NCI-H2107 (cell line): ENCODE measurements around the gene TSPYL4.
"Not testable (repeated sequence)": the region's sequence is repeated elsewhere in the genome, so short reads cannot be mapped to it uniquely, and the experiment has no call there.

Experiments
- DNase-seq: peaks from one replicate; lab custom pipeline; 2025; lab: John Stamatoyannopoulos, UW

Gene TSPYL4

DNA sequence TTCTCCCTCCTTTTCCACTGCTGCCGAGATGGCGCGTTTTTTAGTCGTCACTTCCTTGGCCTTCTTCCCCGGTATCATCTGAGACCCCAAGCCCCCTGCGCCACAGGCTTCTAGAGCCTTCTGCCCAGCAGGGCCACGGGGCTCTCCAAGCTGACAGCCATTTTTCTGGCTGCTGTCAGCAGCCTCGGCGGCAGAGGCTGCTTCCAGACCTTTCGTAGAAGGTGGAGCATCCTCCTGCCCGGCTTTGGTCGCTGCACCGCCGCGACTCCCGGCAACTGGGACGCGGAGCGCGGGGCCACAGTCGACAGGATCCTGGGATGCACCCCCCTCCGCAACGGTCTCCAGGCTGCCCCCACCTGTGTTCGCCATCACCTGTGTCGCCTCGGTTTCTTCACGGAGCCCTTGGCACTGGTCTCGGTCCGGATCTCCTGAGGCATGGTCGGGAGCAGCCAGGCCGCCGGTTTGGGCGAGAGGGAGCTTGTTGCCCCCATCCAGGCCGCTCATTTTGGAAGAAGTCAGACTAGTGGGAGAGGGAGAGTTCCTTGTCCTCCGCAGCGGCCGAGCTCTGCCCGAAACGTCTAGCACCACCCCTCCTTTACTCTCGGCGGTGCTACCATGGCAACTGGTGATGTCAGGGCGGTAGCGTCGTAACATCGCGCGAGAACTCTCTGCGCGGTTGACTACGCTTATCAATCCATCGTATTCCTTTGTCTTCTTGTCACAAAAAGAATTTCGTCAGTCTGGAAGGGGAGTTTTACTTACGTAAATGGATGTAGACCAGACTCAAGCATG, at the start of gene TSPYL4:
Gene TSPYL4, minus strand, starts transcription at position 571 of the 792 bp plus-strand sequence. Its CDS starts 67 bp downstream, at position 504.
- peak; percentile 94 for DNase-seq

DNA sequence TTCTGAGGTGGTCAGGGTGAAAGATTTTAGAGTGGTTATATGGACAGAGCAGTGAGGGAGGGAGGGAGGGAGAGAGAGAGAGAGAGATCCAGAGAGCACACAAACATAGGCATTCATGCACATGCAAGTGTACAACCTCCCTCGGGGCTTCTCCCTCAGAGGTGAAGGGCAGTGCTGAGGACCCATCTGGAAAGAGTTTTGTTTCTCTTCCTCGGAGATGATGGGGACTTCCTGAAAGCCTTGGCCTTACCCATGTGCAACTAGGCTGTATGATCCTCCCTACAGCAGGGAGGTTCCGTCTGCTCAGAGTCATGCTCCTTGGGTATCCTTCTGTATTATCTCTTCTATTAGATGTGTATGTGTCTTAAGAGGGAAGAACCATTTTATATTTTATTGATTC, 47.2 kb upstream of the TSPYL4 start:
- DNase-seq = no peak

- DNase-seq = no peak
Observed at GRCh38 chr6:116300566-116300965, 46.7 kb upstream of the TSPYL4 start.

GRCh38 chr6:116298973-116299372, 45.1 kb upstream of the TSPYL4 start:
- no peak for DNase-seq

- DNase-seq = no peak
Observed at GRCh38 chr6:116298273-116298672, 44.4 kb upstream of the TSPYL4 start.

DNA sequence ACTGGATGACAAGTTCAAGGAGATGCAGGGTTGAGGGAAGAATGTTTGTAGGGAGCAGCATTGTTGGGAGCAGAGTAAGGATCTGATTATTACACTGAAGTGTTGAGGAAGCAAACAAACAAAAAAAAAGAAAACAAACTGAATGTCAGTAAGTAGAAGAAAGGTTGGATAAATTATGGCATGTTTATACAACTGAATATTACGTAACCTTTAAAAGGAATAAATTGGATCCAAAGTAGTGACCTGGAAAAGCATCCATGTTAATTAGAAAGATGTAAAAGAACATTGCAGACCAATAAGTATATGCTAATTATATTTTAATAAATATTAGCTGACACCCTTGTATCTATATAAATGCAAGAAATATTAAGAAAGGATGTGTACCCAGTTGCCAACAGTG, 38.7 kb upstream of the TSPYL4 start:
- DNase-seq = no peak

DNA sequence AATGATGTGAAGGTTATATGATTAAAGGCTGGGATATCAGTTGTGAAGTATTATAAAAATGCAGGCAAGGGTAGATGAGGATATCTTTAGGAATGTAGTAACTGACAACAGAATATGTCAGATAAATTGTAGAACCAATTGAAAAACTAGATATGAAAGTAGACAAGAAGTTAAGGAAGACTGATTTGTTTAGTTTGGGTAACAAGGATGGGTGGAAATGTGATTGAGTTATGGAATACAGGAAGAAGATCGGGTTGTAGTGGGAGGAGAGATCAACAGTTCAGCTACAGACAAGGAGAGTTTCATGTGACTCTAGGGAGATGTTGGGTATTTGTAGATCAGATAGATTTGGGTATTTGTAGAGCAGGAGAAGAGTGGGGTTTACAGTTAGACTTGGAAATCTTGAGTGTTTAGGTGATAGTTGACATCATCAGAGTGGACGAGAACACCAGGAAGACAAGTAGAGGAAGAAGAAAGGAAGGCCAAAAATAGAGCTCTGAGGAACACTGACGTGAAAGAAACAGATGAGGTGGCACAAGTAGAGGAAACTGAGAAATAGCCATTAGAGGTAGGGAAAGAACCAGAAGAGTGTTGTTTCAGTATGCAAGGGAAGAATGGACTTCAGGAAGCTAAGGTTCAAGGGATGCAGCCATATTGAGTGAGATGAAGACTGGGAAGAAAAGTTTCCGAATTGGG, 38.0 kb upstream of the TSPYL4 start:
- no peak for DNase-seq

DNA sequence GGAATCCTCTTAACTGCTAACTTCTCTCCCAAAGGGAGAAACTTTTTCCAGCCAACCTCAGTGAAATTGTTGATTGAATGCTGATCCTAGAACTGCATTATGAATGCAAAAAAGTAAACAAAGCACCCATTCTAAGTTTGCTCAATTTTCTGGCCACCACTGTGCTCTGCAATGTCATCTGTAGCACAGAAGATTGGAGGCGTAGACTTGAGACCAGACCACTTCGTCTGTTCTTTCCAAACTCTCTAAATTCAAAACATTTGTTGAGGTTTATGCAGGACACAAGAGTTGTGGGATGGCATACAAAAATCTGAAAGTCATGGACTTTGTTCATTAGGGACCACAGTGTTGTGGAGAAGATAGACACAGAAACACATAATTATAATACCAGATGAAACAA, 36.9 kb upstream of the TSPYL4 start:
- DNase-seq = no peak

- DNase-seq = no peak
Observed at GRCh38 chr6:116289876-116290275, 36.0 kb upstream of the TSPYL4 start.

DNA sequence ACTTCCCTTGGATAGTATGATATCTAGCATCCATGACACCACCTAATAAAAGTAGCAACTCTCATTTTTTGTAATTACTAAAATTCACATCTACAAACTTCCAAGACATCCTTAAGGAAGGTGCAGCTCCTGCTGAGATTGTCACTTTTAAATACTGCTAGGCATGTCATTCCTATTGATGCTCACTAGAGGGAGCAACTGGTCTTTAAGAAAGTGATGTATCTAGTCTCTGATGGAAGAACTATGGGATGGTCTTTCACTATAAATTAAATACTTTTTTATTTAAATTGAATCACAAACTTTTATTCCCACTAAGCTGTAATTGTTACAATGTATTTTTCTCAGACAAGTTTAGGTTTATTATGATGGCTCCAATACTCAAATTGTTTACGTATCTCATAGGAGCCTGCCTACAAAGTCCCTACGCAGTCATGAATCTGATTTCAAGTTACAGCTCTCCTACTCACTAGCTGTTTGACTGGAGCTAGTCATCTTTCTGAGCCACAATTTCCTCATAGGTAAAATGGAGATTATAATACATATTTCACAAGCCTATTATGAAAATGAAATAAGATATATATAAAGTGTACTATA, 33.9 kb upstream of the TSPYL4 start:
- DNase-seq = no peak

DNA sequence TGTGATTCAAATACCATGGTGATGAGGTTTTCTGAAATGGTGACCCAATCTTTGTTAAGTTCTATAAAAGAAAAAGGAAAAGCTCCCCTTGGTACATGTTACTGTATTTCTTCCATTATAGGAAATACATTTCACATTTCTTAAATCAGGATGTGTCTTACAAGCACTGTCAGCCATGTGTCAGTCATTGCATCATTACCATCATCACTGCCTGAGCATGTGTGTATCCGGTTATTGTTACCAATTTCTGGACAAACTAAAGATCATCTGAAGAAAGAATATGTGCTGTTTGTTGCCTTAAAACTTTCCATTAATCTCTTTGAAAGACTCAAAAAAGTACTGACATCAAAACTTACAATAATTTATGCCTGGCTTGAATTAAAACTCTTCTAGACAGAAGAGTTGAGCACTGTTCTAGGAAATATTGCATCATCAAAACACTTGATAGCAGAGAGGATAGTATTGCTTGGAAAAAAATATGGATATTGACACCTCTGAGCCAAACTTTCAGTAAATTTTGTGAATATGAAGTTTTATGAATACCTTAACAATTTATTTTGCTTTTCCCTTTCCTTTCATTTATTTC, 33.0 kb upstream of the TSPYL4 start:
- DNase-seq = no peak

DNA sequence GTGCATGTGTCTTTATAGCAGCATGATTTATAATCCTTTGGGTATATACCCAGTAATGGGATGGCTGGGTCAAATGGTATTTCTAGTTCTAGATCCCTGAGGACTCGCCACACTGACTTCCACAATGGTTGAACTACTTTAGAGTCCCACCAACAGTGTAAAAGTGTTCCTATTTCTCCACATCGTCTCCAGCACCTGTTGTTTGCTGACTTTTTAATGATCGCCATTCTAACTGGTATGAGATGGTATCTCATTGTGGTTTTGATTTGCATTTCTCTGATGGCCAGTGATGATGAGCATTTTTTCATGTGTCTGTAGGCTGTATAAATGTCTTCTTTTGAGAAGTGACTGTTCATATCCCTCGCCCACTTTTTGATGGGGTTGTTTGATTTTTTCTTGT, 31.1 kb upstream of the TSPYL4 start:
- not testable (repeated sequence) for DNase-seq

DNA sequence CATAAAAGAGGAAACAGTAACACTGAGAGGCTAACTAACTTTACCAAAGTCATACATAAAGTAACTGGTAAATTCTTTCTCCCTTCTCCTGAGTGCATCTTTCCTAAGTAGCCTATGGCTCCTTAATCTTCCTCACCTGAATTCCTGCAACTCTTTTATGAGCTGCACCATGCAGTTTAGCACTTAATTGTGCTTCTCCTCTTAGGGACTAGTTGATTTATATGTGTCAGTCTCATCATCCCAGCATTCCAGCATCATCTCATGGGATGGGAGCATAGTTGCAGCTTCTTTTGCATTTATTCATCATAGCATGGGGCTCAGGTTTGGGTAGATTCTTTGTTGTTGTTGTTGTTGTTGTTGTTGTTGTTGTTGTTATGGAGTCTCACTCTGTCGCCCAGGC, 29.3 kb upstream of the TSPYL4 start:
- no peak for DNase-seq

GRCh38 chr6:116282698-116283097, 28.8 kb upstream of the TSPYL4 start:
- DNase-seq = no peak

DNA sequence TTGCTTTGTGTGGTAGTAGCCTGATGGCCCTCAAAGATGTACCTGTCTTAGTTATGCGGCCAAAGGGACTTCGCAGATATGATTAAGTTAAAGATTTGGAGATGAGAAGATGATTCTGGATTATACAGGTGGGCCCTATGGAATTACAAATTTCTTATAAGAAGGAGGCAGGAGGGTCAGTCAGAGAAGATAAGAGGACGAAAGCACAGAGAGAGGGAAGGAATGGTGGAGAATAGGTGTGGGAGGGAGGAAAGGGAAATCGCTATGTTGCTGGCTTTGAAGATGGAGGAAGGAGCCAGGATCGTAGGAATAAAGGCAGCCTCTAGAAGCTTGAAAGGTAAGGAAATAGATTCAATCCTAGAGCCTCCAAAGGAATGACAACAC, 27.1 kb upstream of the TSPYL4 start:
- DNase-seq = no peak

GRCh38 chr6:116280161-116280932, 26.5 kb upstream of the TSPYL4 start:
- no peak for DNase-seq

DNA sequence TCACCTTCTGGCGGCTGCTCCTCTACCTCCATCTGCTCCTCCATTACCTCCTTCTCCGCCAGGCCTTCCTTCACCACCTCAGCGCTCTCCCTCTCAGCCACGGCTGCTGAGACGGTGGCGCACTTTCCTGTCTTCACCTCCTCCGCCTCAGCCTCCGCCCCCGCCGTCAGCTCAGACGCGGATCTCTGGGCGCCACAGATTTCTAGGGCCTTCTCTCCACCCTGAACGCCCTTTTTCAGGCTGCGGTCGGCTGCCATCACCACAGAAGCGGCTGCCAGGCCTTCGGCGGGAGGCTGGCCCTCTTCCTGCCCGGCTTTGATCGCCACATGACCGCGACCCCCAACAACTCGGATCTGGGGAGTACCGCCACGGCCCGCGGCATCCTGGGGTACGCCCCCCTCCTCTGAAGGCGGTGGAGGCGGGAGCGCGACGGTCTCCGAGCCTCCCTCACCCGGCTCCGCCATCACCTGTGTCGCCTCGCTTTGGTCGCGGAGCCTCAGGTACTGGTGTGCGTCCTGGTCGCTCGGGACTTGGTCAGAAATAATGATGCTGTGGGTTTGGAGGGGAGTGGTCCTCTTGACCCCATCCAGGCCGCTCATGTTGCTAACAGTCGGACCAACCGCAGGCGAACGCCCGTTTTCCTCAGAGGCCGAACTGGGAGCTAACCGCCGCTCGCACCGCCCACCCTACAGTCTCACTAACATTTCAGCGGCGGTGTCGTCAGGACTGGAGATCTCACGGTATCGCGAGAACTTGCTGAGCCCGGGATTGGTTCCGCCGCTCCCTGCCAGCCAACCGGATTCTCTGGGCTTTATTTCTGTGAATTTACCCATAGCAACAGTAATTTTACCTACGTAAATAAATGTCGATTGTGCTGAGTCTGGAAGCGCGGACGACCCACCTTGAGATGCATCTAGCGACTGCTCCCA, 25.6 kb upstream of the TSPYL4 start, which contains the start of gene TSPYL1:
Gene TSPYL1, minus strand, starts transcription at position 699 of the 929 bp plus-strand sequence. Its CDS starts 100 bp downstream, at position 599.
- DNase-seq = peak; percentile 82

- no peak for DNase-seq
Observed at GRCh38 chr6:116278854-116279231, 25.0 kb upstream of the TSPYL4 start.

GRCh38 chr6:116278481-116278829, 24.6 kb upstream of the TSPYL4 start:
- no peak for DNase-seq

DNA sequence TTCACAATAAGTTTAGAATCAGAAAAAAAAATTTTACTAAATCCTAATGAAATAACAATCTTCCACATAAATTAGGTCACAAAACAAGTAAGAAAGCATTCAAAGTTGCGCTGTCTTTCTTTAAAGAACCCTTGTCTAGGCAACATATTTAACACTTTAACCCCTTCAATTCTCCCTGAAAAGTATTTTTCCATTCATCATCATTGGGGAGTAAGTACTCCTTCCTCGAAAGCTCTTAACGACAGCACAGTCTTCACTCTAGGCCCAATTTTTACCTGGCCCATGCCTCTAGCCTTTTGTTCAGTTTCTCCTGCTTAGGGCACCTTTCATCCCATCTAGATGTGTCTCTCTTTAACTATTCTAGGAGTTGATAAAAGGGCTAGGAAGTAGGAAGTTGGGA, 23.2 kb upstream of the TSPYL4 start:
- no peak for DNase-seq

GRCh38 chr6:116271149-116271708, 17.4 kb upstream of the TSPYL4 start:
- DNase-seq = no peak
